BE2C (cell line): ENCODE measurements around the gene ZBTB18.

Experiments
- DNase-seq: peaks from one replicate; pipeline ENCODE4 v3.0.0-alpha.2; 2020
- H3K27me3 ChIP-seq: fragments of 250-450 bp; sonication (Bioruptor Pico); 2 replicates; pipeline ENCODE4 v1.5.1; 2020; ENCODE audit warnings: mild to moderate bottlenecking
- H3K36me3 ChIP-seq: fragments of 250-450 bp; sonication (Bioruptor Pico); 2 replicates; pipeline ENCODE4 v1.5.1; 2020; ENCODE audit warnings: mild to moderate bottlenecking
- H3K4me1 ChIP-seq: fragments of 250-450 bp; sonication (Bioruptor Pico); 2 replicates; pipeline ENCODE4 v1.5.1; 2020
- H3K4me3 ChIP-seq: 2 replicates; pipeline ENCODE4 v1.5.1; 2011; ENCODE audit warnings: low read depth, low read length
- H3K9me3 ChIP-seq: fragments of 250-450 bp; sonication (Bioruptor Pico); 2 replicates; pipeline ENCODE4 v1.5.1; 2020
- CTCF ChIP-seq: IDR thresholded peaks from 2 replicates; pipeline ENCODE4 v1.5.1; 2012; ENCODE audit warnings: mild to moderate bottlenecking, low read depth, low read length

The ZBTB18 gene

GRCh38 chr1:244052016-244052727 is 1.1 kb downstream of the ZBTB18 start:
- H3K27me3 ChIP-seq: no peaks in the 10 kb centered on the region
- TF ChIP-seq CTCF: no peak
- peak; percentile 47 for DNase-seq
- no peaks in the 10 kb centered on the region for H3K9me3 ChIP-seq
- H3K4me1 ChIP-seq: peaks cover 17% of the 10 kb centered on the region
- peak overlapping the region; percentile 91 for H3K4me3 ChIP-seq
- peaks cover 31% of the 10 kb centered on the region for H3K36me3 ChIP-seq

GRCh38 chr1:244052728-244053312 is 1.7 kb downstream of the ZBTB18 start:
- no peak for DNase-seq
- no peaks in the 10 kb centered on the region for H3K9me3 ChIP-seq
- TF ChIP-seq CTCF: no peak
- H3K4me1 ChIP-seq: peaks cover 24% of the 10 kb centered on the region
- H3K36me3 ChIP-seq: peaks cover 31% of the 10 kb centered on the region
- H3K27me3 ChIP-seq: no peaks in the 10 kb centered on the region
- H3K4me3 ChIP-seq: peak overlapping the region; percentile 91

- TF ChIP-seq CTCF: no peak
- Histone ChIP-seq H3K27me3 (no peaks in the 10 kb centered on the region), H3K4me3 (peak overlapping the region; percentile 91), H3K36me3 (peaks cover 31% of the 10 kb centered on the region), H3K9me3 (no peaks in the 10 kb centered on the region), H3K4me1 (peaks cover 31% of the 10 kb centered on the region)
- DNase-seq: no peak
These were observed 2.7 kb downstream of the ZBTB18 start for GRCh38 chr1:244053831-244054230.

GRCh38 chr1:244054247-244054923 is 3.3 kb downstream of the ZBTB18 start:
- Histone ChIP-seq H3K4me1 (peaks cover 32% of the 10 kb centered on the region), H3K9me3 (no peaks in the 10 kb centered on the region), H3K36me3 (peaks cover 31% of the 10 kb centered on the region), H3K27me3 (no peaks in the 10 kb centered on the region), H3K4me3 (peak overlapping the region; percentile 91)
- peak; percentile 73 for DNase-seq
- TF ChIP-seq CTCF: no peak

- no peaks in the 10 kb centered on the region for H3K9me3 ChIP-seq
- H3K27me3 ChIP-seq: no peaks in the 10 kb centered on the region
- no peak for TF ChIP-seq CTCF
- DNase-seq: no peak
- H3K36me3 ChIP-seq: peaks cover 30% of the 10 kb centered on the region
- no peak overlapping the region for H3K4me3 ChIP-seq
- peaks cover 37% of the 10 kb centered on the region for H3K4me1 ChIP-seq
These were observed 3.8 kb downstream of the ZBTB18 start for GRCh38 chr1:244054924-244055263.

GRCh38 chr1:244056577-244056976 is 5.5 kb downstream of the ZBTB18 start:
- H3K9me3 ChIP-seq: no peaks in the 10 kb centered on the region
- H3K27me3 ChIP-seq: no peaks in the 10 kb centered on the region
- peaks cover 37% of the 10 kb centered on the region for H3K4me1 ChIP-seq
- peak overlapping the region; percentile 23 for H3K4me3 ChIP-seq
- no peak for DNase-seq
- H3K36me3 ChIP-seq: peaks cover 27% of the 10 kb centered on the region
- TF ChIP-seq CTCF: no peak
